HFF-Myc (cell line): Measurements from ENCODE around the gene FBN2.

Source experiments
- DNase-seq: peaks from one replicate; pipeline ENCODE4 v3.0.0-alpha.2; 2011; ENCODE audit warnings: low read depth; ENCODE audit errors: extremely low read depth
- H3K4me3 ChIP-seq: replicated peaks from 2 replicates; pipeline ENCODE4 v1.5.1; 2011; ENCODE audit warnings: low read depth, mild to moderate bottlenecking, control low read depth, low read length
- CTCF ChIP-seq: IDR thresholded peaks from 2 replicates; pipeline ENCODE4 v1.5.1; 2012; ENCODE audit warnings: mild to moderate bottlenecking, low read depth, low read length, control low read depth; ENCODE audit errors: missing control alignments

FBN2 gene

GRCh38 chr5:128234928-128235641, 303.0 kb downstream of the FBN2 start:
- no peak overlapping the region for H3K4me3 ChIP-seq
- DNase-seq = no peak
- TF ChIP-seq CTCF = no peak

- TF ChIP-seq CTCF = no peak
- no peak overlapping the region for H3K4me3 ChIP-seq
- DNase-seq = peak; percentile 55
Measured at GRCh38 chr5:128228521-128228920, 309.5 kb downstream of the FBN2 start.

GRCh38 chr5:128228008-128228407, 310.0 kb downstream of the FBN2 start:
- no peak for TF ChIP-seq CTCF
- DNase-seq = peak; percentile 64
- no peak overlapping the region for H3K4me3 ChIP-seq

GRCh38 chr5:128225245-128226030, 312.6 kb downstream of the FBN2 start:
- no peak overlapping the region for H3K4me3 ChIP-seq
- DNase-seq = no peak
- no peak for TF ChIP-seq CTCF

- H3K4me3 ChIP-seq = no peak overlapping the region
- no peak for DNase-seq
- TF ChIP-seq CTCF = no peak
Measured at GRCh38 chr5:128224336-128224735, 313.7 kb downstream of the FBN2 start.

- no peak for DNase-seq
- H3K4me3 ChIP-seq = no peak overlapping the region
- no peak for TF ChIP-seq CTCF
Measured at GRCh38 chr5:128220841-128221240, 317.2 kb downstream of the FBN2 start.
